Superior temporal gyrus (tissue), 1 donor: Measurements from ENCODE around the gene PROB1.
"Not testable (repeated sequence)": the region's sequence is repeated elsewhere in the genome, so short reads cannot be mapped to it uniquely, and the experiment has no call there.

Experiments
- DNase-seq: peaks from one replicate; pipeline ENCODE4 v3.0.0-alpha.2; 2016; ENCODE audit errors: extremely low spot score

PROB1 gene

DNA sequence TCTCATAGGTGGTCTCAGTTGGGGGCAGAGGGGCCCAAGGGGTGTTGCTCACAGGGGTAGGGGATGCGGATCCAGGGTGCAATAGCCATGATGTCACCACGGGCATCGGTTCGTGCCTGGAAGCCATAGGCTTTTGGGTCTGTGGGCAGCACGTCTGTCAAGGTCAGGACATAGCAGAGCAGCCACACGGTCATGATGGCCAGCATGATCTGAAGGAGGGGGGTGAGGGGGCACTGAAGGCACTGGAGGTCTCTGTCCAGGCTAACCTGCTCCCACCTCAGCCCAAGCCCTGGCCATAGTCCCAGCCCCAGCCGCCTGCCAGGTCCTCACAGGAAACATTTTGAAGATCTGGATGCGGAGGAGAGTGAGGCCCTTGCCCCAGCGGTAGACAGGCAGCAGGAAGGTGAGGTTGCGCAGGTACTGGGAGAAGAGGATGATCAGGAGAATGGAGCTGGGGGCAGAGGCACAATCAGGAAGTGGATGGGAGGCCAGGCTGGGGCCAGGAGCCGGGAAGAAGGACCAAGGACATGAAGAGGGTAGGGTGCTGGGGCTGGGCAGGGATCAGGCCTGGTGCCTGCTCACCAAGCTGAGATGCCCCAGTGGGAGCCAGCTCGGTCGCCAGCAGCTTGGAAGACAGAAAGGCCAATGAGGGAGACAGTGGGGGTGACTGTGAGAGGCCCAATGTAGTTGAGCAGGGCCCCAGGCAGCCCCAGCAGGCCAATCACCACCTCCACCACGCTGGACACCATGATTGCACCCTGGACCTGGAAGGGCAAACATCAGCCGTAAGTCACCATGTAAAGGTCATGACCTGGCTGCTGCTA lies 15.1 kb downstream of the PROB1 start:
- no peak for DNase-seq

DNA sequence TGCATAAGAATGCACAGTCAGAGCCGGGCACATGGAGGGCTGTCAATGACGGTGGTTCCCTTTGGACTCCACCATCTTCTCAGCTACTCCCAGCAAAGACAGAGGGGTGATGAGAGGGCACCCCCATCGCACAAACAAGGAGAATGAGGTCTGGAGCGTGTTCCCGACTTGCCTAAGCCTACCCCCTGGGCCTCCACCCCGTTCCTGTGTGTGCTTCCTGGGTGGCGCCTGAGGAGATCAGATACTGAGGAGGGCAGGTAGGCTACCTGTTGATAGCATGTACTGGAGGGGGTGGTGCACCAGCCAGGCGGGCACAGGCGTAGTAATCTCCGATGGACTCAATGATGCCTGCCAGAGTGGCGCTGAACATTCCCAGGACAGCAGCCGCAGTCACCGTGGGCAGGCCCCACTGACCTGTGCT lies 16.0 kb downstream of the PROB1 start:
- DNase-seq, result no peak

DNA sequence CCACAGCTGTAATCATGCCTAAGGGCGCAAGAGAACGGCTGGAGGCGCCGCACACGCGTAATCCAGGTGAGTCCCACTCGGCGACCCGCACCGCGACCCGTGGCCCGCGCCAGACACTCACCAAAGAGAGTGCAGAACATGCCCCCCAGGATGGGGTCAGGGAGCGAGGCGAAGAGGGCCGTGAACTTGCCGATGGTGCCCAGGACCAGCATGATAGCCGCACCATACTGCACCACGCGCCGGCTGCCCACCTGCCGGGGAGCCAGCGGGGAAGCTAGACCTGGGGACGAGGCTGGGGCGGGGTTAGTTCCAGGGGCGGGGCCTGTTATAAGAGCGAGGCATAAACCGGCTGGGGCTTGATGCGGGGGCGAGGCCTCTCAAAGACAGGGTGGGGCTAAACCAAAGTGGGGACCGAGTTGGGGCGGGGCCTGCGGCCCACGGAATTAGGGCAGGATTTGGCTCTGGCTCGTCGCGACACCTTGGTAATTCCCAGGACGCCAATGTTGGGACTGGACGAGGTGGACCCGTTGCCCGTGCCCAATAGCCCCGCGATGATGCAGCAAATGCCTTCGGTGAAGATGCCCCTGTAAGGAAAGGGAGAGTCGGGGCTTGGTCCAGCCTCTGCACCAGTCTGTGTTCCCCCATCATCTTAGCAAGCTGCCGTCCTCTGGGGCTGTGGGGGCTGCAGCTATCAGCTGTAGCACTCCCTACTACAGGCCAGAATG lies 16.6 kb downstream of the PROB1 start:
- DNase-seq, result no peak

DNA sequence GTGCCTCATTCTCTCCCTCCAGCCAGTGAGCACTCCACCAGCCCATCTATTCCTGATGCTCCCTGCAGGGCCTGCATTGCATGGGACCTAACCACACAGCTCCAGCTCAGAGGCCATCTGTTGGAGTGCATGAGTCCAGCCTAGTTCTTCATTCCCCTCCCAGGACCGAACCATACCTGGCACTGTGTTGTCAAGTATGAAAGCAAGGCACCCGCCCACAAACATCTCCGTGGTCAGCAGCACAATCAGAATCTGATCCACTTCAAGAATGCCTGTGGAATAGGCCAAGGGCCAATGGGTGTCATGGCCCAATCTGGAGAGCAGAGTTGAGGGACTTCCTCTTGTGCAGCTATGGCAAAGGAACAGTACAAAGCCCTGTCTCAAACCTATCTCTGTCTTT lies 17.7 kb downstream of the PROB1 start:
- DNase-seq, result no peak

DNA sequence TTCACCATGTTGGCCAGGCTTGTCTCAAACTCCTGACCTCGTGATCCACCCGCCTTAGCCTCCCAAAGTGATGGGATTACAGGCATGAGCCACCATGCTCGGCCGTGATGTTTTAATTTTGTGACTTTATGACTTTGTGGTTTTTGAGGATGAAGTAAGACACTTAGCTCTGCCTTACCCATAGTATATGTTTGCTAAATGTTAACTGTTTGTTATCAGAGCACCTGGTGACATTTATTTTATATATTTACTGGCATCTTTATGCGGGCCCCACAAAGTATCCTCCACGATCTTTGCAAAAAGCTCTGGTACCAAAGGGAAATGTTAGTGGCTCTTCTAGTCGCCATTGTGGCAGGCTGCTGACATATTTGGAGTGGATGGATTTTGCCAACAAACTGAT lies 18.5 kb downstream of the PROB1 start:
- DNase-seq, result no peak

DNA sequence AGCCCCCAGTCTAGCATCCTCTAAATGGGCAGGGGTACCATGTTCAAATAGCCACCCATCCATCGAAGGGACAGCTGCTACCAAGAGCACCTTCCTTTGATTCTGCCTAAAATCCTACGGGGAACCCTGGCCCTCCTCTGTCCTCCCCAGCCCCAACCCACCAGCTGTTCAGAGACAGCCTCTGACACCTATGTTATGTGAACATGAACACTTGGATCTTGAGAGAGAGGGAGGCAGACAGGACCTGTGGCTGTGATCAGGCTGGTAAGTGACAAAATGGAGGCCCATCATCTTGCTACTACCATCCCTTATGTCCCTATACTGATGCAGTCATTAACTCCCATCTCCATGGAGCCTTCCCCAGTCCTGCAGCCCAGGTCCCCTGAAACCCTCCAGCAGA lies 20.0 kb downstream of the PROB1 start:
- DNase-seq, result no peak

DNA sequence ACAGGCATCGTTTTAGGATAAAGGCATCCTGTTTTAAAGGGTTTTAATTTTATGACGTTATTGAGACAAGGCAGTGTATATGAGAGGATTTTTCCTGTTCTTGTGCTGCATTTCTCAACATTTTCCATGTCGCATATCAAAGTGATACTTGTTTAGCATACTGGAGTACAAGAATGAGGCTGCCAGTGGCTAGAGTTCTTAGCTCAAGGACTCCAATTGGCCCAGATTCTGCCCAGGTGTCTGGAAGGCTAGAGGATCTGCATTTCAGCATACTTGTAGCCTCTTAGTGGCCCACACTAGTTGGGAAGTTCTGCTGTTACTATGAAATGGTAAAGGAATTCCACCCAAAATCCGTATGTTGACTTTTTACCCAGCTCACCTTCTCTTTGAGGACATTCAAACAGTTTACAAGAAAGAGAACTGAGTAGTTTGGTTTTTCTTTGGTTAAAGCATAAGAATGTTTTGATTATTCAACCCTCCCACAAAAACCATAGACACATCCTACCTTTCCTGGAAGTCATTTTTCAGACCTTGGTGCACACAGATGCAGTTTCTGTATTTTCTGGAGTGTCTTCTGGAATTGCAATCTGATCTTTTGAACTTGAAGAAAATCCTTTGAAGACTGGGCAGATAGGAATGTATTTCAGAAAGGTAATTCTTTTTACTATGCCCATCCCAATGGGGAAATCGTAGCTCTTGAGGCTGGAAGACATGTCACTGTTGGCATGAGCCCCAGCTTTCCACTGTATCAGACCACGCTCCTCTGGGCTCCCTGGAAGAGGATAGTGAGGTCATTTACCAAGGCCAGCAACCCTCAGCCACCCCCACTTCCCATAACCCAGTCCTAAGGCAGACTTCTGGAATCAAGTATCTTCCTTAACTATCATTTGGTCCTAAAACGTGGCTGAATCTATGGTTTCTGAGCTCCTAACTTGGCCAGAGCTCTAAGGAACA lies 23.1 kb downstream of the PROB1 start:
- DNase-seq, result no peak

DNA sequence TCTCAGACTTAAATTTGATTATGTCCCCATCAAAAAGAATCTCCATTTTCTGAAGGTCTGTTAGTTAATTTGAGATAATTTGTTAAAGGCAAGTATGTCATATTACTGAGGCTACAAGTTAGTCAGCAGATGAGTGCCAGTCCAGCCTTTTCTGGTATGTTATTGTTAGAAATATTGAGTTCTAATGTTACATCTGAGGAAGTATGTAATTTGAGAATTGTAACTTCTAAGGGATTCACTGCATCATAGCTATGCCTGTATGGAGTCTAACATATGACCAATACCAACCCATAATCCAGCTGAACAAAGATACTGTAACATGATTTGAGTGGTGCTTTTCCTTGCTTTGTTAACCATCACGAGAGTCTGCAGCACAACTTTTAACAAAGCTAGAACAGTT lies 25.7 kb downstream of the PROB1 start:
- no peak for DNase-seq

DNA sequence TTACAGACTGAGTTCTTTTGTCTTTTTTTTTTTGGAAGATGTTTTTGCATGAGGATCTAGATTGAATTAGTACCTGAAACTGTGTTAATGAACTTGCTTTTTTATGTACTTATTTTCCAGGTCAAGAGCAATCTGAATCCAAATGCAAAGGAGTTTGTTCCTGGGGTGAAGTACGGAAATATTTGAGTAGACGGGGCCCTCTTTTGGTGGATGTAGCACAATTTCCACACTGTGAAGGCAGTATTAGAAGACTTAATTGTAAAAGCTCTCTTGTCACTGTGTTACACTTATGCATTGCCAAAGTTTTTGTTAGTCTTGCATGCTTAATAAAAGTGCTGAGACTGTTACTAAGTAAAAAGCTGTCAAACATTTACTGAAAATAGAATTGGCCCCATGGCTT lies 26.3 kb downstream of the PROB1 start:
- DNase-seq, result no peak

DNA sequence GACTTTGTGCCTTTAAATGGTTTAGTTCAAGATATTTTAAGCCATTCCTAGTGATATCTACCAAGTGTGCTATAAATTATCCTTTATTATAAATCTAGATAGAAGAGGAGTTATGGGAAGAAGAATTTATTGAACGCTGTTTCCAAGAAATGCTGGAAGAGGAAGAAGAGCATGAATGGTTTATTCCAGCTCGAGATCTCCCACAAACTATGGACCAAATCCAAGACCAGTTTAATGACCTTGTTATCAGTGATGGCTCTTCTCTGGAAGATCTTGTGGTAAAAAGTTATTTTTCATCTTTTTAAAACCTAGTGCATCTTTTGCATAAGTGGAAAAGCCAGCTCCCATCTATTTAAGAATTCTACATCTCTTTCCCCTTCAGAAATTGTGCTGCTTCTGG lies 30.4 kb downstream of the PROB1 start:
- no peak for DNase-seq

DNA sequence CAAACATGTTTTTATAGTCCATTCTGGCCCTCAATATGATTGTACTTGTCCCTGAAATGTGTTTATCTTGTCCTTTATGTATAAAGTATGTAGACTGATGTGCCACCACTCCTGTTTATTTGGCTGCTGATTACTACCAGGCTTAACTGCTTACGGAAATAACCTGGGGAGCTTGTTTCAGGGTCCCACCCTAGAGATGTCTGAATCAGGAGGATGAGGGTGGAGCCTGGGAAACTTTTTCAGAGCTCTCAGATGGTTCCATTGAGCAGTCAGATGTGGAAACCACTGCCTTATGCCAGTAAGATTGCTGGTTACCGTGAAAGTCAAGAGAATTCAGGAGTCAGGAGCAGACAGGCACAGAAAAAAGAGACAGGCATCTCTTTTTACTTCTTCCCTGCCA lies 31.0 kb downstream of the PROB1 start:
- DNase-seq, result no peak

DNA sequence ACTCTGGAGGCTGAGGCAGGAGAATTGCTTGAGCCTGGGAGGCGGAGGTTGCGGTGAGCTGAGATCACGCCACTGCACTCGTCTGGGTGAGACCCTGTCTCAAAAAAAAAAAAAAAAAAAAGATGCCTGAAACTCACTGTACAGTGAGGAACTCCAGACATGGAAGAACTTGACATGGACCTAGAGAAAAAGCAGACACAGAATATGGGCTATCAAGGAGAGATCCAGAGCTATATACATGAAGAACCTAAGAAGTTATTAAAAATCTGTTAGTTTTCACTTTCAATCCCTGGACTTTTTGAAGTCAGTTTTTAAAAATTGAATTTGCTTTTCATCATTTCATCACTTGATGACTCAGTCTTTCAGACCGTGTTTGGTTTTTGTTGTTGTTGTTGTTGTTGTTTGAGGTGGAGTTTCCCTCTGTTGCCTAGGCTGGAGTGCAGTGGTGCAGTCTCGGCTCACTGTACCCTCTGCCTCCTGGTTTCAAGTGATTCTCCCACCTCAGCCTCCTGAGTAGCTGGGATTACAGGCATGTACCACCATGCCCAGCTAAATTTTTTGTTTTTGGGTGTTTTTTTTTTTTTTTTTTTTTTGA lies 33.0 kb downstream of the PROB1 start:
- DNase-seq, result no peak

DNA sequence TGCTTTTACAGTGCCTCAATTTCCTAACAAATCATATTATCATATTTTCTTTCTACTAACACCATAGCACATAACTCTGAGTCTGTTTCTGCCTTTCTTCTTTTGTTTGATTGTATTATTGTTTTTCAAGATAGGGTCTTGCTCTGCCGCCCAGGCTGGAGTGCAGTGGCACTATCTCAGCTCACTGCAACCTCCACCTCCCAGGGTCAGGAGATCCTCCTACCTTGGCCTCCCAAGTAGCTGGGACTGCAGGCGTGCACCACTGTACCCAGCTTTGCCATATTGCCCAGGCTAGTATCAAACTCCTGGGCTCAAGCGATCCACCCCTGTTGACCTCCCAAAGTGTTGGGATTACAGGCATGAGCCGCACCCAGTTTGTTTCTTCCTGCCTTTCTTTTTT lies 34.5 kb downstream of the PROB1 start:
- DNase-seq, result no peak

DNA sequence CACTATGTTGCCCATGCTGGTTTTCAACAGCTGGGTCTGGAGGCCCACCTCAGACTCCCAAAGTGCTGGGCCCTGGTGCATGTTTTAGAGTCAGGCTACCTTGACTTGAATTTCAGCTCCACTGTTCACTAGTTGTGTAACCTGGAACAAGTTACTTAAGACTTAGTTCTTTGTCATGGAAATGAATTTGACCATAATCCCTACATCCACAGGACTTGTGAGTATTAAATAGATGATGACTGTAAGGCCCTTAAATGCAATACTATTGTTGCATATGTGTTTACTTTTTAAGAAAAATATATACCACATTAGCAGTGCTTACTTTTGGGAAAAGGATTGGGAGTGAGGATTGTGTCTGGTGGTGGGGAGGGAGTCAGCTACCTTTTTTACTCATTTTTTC lies 36.8 kb downstream of the PROB1 start:
- DNase-seq, result no peak

DNA sequence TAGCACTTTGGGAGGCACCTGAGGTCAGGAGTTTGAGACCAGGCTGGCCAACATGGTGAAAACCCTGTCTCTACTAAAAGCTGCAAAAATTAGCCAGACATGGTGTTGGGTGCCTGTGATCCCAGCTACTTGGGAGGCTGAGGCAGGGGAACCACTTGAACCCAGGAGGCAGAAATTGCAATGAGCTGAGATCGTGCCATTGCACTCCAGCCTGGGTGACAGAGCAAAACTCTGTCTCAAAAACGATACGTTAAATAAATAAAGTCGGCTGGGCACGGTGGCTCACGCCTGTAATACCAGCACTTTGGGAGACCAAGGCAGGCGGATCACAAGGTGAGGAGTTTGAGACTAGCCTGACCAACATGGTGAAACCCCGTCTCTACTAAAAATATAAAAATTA lies 39.0 kb downstream of the PROB1 start:
- DNase-seq, result not testable (repeated sequence)

DNA sequence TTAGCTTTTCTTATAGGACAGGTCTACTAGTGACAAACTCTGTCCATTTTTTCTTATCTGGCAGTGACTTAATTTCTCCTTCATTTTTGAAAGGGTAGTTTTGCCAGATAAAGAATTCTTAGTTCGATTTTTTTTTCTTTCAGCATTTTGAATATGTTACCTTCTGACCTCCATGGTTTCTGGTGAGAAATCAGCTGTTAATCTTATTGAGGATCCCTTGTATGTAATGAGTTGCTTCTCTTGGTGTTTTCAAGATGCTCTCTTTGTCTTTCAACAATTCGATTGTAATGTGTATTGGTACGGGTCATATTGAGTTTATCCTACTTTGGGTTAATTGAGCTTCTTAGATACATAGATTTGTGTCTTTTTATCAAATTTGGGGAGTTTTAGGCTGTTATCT lies 40.7 kb downstream of the PROB1 start:
- no peak for DNase-seq

DNA sequence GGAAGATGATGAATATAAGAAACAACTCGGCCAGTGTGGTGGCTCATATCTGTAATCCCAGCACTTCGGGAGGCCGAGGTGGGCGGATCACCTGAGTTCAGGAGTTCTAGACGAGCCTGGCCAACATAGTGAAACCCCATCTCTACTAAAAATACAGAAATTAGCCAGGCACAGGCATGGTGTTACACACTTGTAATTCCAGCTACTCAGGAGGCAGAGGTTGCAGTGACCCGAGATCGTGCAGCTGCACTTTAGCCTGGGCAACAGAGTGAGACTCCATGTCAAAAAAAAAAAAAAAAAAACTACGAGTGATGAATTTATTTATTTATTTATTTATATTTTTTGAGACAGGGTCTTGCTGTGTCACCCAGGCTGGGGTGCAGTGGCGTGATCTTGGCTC lies 47.0 kb downstream of the PROB1 start:
- DNase-seq, result not testable (repeated sequence)

DNA sequence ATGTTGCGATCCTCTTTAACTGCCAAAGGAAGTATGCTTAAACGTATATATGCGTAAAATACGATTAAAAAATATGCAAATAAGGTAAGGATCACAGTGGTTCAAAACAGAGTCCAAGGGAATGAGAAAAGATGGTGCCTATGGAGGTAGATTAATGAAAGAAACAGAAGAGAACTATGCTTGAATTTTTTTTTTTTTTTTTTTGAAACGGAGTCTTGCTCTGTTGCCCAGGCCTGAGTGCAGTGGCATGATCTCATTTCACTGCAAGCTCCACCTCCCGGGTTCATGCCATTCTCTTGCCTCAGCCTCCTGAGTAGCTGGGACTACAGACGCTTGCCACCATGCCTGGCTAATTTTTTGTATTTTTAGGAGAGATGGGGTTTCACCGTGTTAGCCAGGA lies 49.5 kb downstream of the PROB1 start:
- DNase-seq, result not testable (repeated sequence)

DNA sequence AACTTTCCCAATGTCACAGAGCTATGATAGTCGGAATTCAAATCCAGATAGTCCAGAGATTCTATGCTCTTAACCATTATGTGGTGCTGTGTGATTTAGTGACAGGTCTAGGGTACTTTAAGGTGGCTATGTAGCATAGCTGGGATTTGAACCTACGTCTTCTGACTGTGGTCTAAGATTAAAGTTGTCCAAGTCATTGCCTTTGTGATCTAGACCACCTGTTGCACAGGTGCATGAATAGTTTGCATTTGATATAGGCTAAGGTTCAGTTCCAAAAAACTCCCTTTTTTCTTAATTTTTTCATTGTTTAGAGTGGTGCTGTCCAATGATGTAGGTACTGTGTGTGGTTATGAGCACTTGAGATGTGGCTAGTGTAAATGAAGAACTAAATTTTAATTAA lies 50.7 kb downstream of the PROB1 start:
- no peak for DNase-seq

DNA sequence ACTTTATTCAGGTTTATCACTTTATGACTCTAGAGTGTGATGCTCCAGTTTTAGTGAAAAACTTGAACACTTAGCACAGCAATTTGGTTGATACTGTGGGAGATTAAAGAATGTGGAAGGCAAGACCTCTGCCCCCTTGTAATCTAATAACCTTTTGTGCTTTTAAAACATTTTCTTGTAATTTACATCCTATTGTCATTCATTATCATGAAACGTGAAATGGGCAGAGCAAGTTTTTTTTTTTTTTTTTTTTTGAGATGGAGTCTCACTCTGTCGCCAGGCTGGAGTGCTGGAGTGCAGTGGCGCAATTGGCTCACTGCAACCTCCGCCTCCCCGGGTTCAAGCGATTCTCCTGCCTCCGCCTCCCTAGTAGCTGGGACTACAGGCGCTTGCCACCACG lies 51.4 kb downstream of the PROB1 start:
- no peak for DNase-seq

DNA sequence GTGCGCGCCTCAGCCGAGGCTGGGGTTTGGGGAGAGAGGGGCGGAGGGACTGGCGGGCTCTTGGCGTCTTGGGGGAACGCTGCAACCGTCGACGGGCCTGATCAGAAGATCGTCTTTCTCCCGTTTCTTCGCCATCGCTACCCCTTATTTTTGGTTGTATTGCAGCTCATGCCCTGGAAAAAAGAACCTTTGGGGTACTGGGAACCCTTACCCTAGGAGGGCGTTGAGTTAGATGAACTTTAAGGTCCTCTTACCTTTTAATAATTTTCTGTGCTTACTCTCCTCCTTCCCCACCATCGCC lies 52.5 kb downstream of the PROB1 start:
- DNase-seq, result no peak
